ENCODE results near the gene HAUS5. TPM values are rescaled to one million over a fixed set of nuclear protein-coding genes. Genes with fewer than 3 reads are reported as not detected.
"Not testable (repeated sequence)": the region's sequence is repeated elsewhere in the genome, so short reads cannot be mapped to it uniquely, and the experiment has no call there.

The HAUS5 gene
- total and polyA plus RNA-seq, 10 of the 15 experiments (the other 5 are each of a cell fraction or from before 2014, with no cell fraction given): 3.1 to 32.6 (median 17.6) TPM

DNA sequence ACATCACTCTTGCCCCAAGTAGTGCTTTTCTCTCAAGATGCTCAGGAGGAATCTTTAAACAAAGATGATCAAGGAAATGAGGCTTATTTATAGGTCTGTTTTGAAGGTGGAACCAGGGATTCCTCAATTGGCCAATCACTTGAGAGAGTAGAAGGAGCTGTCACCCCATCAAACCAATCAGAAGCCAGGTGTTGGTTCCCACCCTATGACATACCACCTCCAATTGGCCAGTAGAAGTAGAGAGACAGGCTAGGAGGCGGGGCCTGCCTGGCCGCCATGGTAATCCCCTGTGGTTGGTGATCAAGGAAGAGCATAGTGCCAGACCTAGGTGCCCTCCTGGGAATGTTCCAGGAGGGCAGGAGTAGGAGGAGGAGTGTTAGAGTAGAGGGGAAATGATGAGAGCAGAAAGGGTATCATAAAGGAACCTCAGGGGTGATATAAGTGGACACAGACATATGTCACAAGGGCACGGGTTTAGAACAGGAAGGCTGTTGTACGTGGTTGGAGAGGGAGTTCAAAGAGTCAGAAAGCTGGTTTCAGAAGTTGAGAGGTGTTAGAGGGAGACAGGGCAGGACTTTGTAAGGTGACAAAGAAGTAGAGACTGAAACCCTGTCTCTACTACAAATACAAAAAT lies 16.1 kb upstream of the HAUS5 start (continued):
- TF ChIP-seq ZNF217 (IDR thresholded peaks at IDR 0.05) (no peak), IKZF2 (IDR thresholded peaks at IDR 0.05) (peak; percentile 75 to 80; a peak in 3 of 4 replicates), TCF12 (IDR thresholded peaks at IDR 0.05; ENCODE audit: low read depth, low read length) (no peak), SREBF1 (IDR thresholded peaks at IDR 0.05; ENCODE audit: low read length) (no peak), YY1 (IDR thresholded peaks at IDR 0.05; ENCODE audit: low read depth, low read length) (peak; percentile 68), CREB1 (IDR thresholded peaks at IDR 0.05; ENCODE audit: low read depth) (peak; percentile 43; the same call in 1 of the 2 replicates), SMAD5 (IDR thresholded peaks at IDR 0.05; ENCODE audit: low read depth) (no peak), NFXL1 (IDR thresholded peaks at IDR 0.05; ENCODE audit: borderline replicate concordance) (no peak), ESRRA (IDR thresholded peaks at IDR 0.05; ENCODE audit: low read length) (no peak), MEF2A (IDR thresholded peaks at IDR 0.05; ENCODE audit: insufficient read depth, low read depth, low read length) (no peak), SUZ12 (IDR thresholded peaks at IDR 0.05; ENCODE audit: unreplicated experiment) (no peak)

DNA sequence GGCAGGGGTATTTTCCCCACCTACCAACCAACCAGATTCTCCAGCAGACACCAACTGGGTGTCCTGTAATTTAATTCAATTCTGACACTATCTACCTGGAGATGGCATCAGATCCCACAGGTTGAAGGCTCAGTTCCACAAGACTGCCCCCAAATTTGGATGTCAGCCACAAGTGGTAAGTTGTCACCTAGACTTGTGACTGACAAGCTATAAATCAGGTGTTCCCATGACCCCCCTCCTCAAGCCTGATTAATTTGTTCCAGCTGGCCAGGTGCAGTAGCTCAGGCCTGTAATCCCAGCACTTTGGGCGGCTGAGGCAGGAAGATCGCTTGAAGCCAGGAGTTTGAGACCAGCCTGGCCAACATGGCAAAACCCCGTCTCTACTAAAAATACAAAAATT lies 10.6 kb upstream of the HAUS5 start:
- Histone ChIP-seq H3K27ac (ENCODE audit: control insufficient read depth, insufficient read depth) (no peak overlapping the region), H3K79me2 (ENCODE audit: control insufficient read depth, insufficient read depth, low read length) (no peaks in the 10 kb centered on the region), H3K9me3 (replicated peaks; ENCODE audit: control insufficient read depth, insufficient read depth, low read length) (no peaks in the 10 kb centered on the region; the same call in 2 of the 3 replicates), H2AFZ (ENCODE audit: control insufficient read depth, low read depth, low read length) (no peak overlapping the region), H3K36me3 (ENCODE audit: control insufficient read depth in 2 of 2, insufficient read depth in 2 of 2, low read length in 1 of 2) (no peaks in the 10 kb centered on the region), H3K4me2 (ENCODE audit: control insufficient read depth, insufficient read depth) (no peak overlapping the region), H3K27me3 (replicated peaks in 1 of 2; ENCODE audit: control insufficient read depth in 2 of 2, insufficient read depth in 2 of 2, low read length in 1 of 2) (no peaks in the 10 kb centered on the region; a peak in 1 of 4 replicates), H3K4me1 (ENCODE audit: control insufficient read depth, insufficient read depth, low read length) (no peaks in the 10 kb centered on the region), H3K9ac (ENCODE audit: control insufficient read depth, insufficient read depth, low read length) (no peak overlapping the region), H3K4me3 (no peak overlapping the region), H4K20me1 (ENCODE audit: control insufficient read depth, insufficient read depth) (no peaks in the 10 kb centered on the region)
- BruUV-seq (replicated peaks): no TSS peak
- FAIRE-seq (no peak), DNase-seq (ENCODE audit: low read depth, low spot score) (no peak), ATAC-seq (no peak)
- in situ Hi-C loops (cut with MboI): no loop called here
- WGBS (ENCODE audit: insufficient coverage, insufficient replicate concordance, low lambda C conversion rate, missing lambda C conversion rate): 75% methylated on average over 3 of the region's 3 CpGs
- ChIA-PET CTCF (interaction anchor here (0.7 to 1.4 kb wide), 2 partner anchors 8 to 53 kb away, joined by 3 to 4 read pairs; no protein-coding TSS in a partner anchor), RAD21 (ENCODE audit: unreplicated experiment) (no interaction called here), POLR2A (interaction anchor here (0.6 kb wide), 1 partner anchor 602 kb away, joined by 5 read pairs; no protein-coding TSS in a partner anchor), SMC1A (ENCODE audit: uncharacterized antibody, unreplicated experiment) (interaction anchor here (1.0 to 1.3 kb wide), 3 partner anchors 11 to 110 kb away, joined by 3 to 4 read pairs (median 3); no protein-coding TSS in a partner anchor)
- intact Hi-C loops (cut with micrococcal nuclease; ENCODE audit: unreplicated experiment): no loop called here
- TF ChIP-seq EZH2 (IDR thresholded peaks at IDR 0.05; ENCODE audit: borderline replicate concordance, control insufficient read depth, low read depth, low read length) (no peak), MEF2A (IDR thresholded peaks at IDR 0.05; ENCODE audit: insufficient read depth, low read depth, low read length) (no peak), ELK1 (IDR thresholded peaks at IDR 0.05; ENCODE audit: low read depth, low read length) (no peak), CBX3 (IDR thresholded peaks at IDR 0.05; ENCODE audit: borderline replicate concordance, low read depth) (no peak)
- TF ChIP-seq, protein P1, sequence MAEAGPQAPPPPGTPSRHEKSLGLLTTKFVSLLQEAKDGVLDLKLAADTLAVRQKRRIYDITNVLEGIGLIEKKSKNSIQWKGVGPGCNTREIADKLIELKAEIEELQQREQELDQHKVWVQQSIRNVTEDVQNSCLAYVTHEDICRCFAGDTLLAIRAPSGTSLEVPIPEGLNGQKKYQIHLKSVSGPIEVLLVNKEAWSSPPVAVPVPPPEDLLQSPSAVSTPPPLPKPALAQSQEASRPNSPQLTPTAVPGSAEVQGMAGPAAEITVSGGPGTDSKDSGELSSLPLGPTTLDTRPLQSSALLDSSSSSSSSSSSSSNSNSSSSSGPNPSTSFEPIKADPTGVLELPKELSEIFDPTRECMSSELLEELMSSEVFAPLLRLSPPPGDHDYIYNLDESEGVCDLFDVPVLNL (IDR thresholded peaks at IDR 0.05; ENCODE audit: low read depth, low read length): no peak

DNA sequence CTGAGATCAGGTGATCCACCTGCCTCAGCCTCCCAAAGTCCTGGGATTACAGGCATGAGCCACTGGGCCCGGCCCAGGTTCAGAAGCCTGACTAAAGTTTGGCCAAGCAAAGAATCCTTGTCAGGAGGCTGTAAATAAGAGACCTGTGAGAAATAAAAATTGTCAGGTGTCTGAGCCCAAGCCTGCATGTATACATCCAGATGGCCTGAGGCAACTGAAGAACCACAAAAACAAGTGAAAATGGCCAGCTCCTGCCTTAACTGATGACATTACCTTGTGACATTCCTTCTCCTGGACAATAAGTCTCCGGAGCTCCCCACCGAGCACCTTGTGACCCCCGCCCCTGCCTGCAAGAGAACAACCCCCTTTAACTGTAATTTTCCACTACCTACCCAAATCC lies 8.1 kb upstream of the HAUS5 start:
- H3K36me3 ChIP-seq (ENCODE audit: control insufficient read depth in 2 of 2, insufficient read depth in 2 of 2, low read length in 1 of 2); H3K4me2 ChIP-seq (ENCODE audit: control insufficient read depth, insufficient read depth); in situ Hi-C loops (cut with MboI); H3K4me1 ChIP-seq (ENCODE audit: control insufficient read depth, insufficient read depth, low read length); H3K9ac ChIP-seq (ENCODE audit: control insufficient read depth, insufficient read depth, low read length); intact Hi-C loops (cut with micrococcal nuclease; ENCODE audit: unreplicated experiment); H3K9me3 ChIP-seq (replicated peaks; ENCODE audit: control insufficient read depth, insufficient read depth, low read length); H3K27ac ChIP-seq (ENCODE audit: control insufficient read depth, insufficient read depth); ATAC-seq; RAD21 ChIA-PET (ENCODE audit: unreplicated experiment); H3K79me2 ChIP-seq (ENCODE audit: control insufficient read depth, insufficient read depth, low read length); BruUV-seq (replicated peaks); FAIRE-seq; H3K4me3 ChIP-seq; DNase-seq (ENCODE audit: low read depth, low spot score); CTCF ChIA-PET; H3K27me3 ChIP-seq (replicated peaks in 1 of 2; ENCODE audit: control insufficient read depth in 2 of 2, insufficient read depth in 2 of 2, low read length in 1 of 2); H4K20me1 ChIP-seq (ENCODE audit: control insufficient read depth, insufficient read depth); H2AFZ ChIP-seq (ENCODE audit: control insufficient read depth, low read depth, low read length): not testable (repeated sequence)
- SMC1A ChIA-PET (ENCODE audit: uncharacterized antibody, unreplicated experiment): interaction anchor here (1.6 kb wide), 1 partner anchor 45 kb away, joined by 3 read pairs; no protein-coding TSS in a partner anchor
- POLR2A ChIA-PET: interaction anchor here (1.1 kb wide), 1 partner anchor 9 kb away, joined by 3 read pairs; no protein-coding TSS in a partner anchor
- 74% methylated on average over 4 of the region's 4 CpGs for WGBS (ENCODE audit: insufficient coverage, insufficient replicate concordance, low lambda C conversion rate, missing lambda C conversion rate)
